AG04449 (cell line): ENCODE data around the gene PRKCZ.

Experiments used
- CTCF ChIA-PET: fragments of 350-600 bp; formaldehyde crosslinking; extraction: SDS; loops from one replicate; lab custom pipeline; 2021; ENCODE audit warnings: antibody characterized with exemption; lab: Yijun Ruan, JAX
- POLR2A ChIA-PET: fragments of 400-600, 350-600 bp; formaldehyde crosslinking; extraction: SDS; loops from one replicate; lab custom pipeline; 2020; ENCODE audit warnings: antibody characterized with exemption, inconsistent platforms; lab: Yijun Ruan, JAX
- DNase-seq: peaks from one replicate; pipeline ENCODE4 v3.0.0-alpha.2; 2010; ENCODE audit warnings: low read depth, low spot score
- H3K4me3 ChIP-seq: 2 replicates; pipeline ENCODE4 v1.5.1; 2011; ENCODE audit warnings: low read depth, mild to moderate bottlenecking, control low read depth, low read length
- CTCF ChIP-seq: IDR thresholded peaks from one replicate; pipeline ENCODE4 v1.5.1; 2011; ENCODE audit warnings: mild to moderate bottlenecking, moderate library complexity, low read length, control low read depth, inconsistent platforms; ENCODE audit not compliant: insufficient read depth; ENCODE audit errors: missing control alignments

Gene PRKCZ

GRCh38 chr1:2050793-2051682, 827 bp downstream of the PRKCZ start:
- DNase-seq: no peak
- no peak for TF ChIP-seq CTCF
- ChIA-PET POLR2A (no interaction called here), CTCF (no interaction called here)
- no peak overlapping the region for H3K4me3 ChIP-seq

GRCh38 chr1:2052054-2052679, 2.0 kb downstream of the PRKCZ start:
- ChIA-PET CTCF (no interaction called here), POLR2A (no interaction called here)
- H3K4me3 ChIP-seq: no peak overlapping the region

GRCh38 chr1:2052756-2053155, 2.5 kb downstream of the PRKCZ start:
- ChIA-PET POLR2A (no interaction called here), CTCF (interaction anchor here (0.7 kb wide), 1 partner anchor 8 kb away, joined by 8 read pairs; no protein-coding TSS in a partner anchor)
- H3K4me3 ChIP-seq: no peak overlapping the region
- DNase-seq: no peak
- TF ChIP-seq CTCF: no peak

More at GRCh38 chr1:2052054-2052679, 2.0 kb downstream of the PRKCZ start:
- no peak for DNase-seq
- no peak for TF ChIP-seq CTCF

- TF ChIP-seq CTCF: no peak
- DNase-seq: no peak
- CTCF ChIA-PET: interaction anchor here (0.7 kb wide), 1 partner anchor 9 kb away, joined by 8 read pairs; no protein-coding TSS in a partner anchor
- no peak overlapping the region for H3K4me3 ChIP-seq
- POLR2A ChIA-PET: no interaction called here
Measured at GRCh38 chr1:2053217-2053616, 3.0 kb downstream of the PRKCZ start.

GRCh38 chr1:2053784-2054376, 3.7 kb downstream of the PRKCZ start:
- no peak for DNase-seq
- ChIA-PET CTCF (interaction anchor here (7.0 kb wide), 1 partner anchor 8 kb away, joined by 46 read pairs; no protein-coding TSS in a partner anchor), POLR2A (no interaction called here)
- no peak overlapping the region for H3K4me3 ChIP-seq
- no peak for TF ChIP-seq CTCF
